ENCODE measurements around the gene RAB44. TPM values are rescaled to one million over a fixed set of nuclear protein-coding genes. Genes with fewer than 3 reads are reported as not detected.

The RAB44 gene
- total and polyA plus RNA-seq, 2 of the 13 experiments (the other 11 are each of a cell fraction or from before 2014, with no cell fraction given) = not detected

DNA sequence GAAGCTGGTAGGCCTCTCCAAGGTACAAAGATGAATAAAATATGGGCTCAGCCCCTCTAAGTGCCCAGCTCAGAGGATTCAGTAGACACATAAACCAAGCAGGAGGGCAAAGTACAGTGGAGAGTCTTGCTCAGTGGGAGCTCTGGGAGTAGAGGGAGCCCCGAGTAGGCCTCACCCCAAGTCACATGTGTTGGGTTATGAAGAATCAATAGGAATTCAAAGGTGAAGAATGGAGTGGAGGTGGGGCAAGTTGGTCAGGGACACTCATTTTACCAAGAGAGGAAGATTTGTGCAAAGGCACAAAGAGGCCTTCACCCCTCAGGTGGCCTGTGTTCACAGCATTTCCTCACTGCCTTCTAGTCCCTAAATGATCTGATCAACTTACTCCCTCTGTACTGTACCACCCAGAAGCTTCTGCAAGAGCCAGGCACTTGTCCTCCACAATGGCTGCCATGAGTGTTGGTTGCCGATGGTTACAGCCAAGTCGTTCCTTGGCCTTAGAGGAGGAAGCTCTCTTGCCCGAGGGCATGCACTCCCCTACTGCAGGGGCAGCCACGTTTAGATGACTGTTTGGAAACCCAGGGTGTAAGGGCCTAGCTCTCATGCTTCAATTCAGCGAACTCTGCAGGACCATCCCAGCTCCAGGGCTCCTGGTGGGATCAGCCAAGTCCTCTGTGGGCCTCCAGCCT lies 25.8 kb upstream of the RAB44 start (continued):
- TF ChIP-seq, protein P1, sequence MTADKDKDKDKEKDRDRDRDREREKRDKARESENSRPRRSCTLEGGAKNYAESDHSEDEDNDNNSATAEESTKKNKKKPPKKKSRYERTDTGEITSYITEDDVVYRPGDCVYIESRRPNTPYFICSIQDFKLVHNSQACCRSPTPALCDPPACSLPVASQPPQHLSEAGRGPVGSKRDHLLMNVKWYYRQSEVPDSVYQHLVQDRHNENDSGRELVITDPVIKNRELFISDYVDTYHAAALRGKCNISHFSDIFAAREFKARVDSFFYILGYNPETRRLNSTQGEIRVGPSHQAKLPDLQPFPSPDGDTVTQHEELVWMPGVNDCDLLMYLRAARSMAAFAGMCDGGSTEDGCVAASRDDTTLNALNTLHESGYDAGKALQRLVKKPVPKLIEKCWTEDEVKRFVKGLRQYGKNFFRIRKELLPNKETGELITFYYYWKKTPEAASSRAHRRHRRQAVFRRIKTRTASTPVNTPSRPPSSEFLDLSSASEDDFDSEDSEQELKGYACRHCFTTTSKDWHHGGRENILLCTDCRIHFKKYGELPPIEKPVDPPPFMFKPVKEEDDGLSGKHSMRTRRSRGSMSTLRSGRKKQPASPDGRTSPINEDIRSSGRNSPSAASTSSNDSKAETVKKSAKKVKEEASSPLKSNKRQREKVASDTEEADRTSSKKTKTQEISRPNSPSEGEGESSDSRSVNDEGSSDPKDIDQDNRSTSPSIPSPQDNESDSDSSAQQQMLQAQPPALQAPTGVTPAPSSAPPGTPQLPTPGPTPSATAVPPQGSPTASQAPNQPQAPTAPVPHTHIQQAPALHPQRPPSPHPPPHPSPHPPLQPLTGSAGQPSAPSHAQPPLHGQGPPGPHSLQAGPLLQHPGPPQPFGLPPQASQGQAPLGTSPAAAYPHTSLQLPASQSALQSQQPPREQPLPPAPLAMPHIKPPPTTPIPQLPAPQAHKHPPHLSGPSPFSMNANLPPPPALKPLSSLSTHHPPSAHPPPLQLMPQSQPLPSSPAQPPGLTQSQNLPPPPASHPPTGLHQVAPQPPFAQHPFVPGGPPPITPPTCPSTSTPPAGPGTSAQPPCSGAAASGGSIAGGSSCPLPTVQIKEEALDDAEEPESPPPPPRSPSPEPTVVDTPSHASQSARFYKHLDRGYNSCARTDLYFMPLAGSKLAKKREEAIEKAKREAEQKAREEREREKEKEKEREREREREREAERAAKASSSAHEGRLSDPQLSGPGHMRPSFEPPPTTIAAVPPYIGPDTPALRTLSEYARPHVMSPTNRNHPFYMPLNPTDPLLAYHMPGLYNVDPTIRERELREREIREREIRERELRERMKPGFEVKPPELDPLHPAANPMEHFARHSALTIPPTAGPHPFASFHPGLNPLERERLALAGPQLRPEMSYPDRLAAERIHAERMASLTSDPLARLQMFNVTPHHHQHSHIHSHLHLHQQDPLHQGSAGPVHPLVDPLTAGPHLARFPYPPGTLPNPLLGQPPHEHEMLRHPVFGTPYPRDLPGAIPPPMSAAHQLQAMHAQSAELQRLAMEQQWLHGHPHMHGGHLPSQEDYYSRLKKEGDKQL (CRISPR knock-in tag; IDR thresholded peaks at IDR 0.05; ENCODE audit: low read depth) = no peak
- TF ChIP-seq CBX1 (IDR thresholded peaks at IDR 0.05; ENCODE audit: low read depth) (no peak), ZNF570 (CRISPR knock-in tag; IDR thresholded peaks at IDR 0.05; ENCODE audit: borderline replicate concordance) (no peak), NFIB (CRISPR knock-in tag; IDR thresholded peaks at IDR 0.05; ENCODE audit: borderline replicate concordance) (no peak), ZFP1 (CRISPR knock-in tag; IDR thresholded peaks at IDR 0.05) (no peak), SP5 (CRISPR knock-in tag; IDR thresholded peaks at IDR 0.05; ENCODE audit: borderline replicate concordance, low read depth) (no peak), ZNF296 (CRISPR knock-in tag; conservative IDR thresholded peaks at IDR 0.05) (0 out of 2 replicates have a peak, but pooled peaks have one; percentile 47), ZFP37 (CRISPR knock-in tag; IDR thresholded peaks at IDR 0.05; ENCODE audit: borderline replicate concordance) (no peak), TGIF2 (CRISPR knock-in tag; IDR thresholded peaks at IDR 0.05) (no peak), ZNF616 (CRISPR knock-in tag; IDR thresholded peaks at IDR 0.05; ENCODE audit: low read depth) (0 out of 2 replicates have a peak, but pooled peaks have one; percentile 50), ZSCAN30 (CRISPR knock-in tag; IDR thresholded peaks at IDR 0.05) (no peak), ZNF225 (CRISPR knock-in tag; IDR thresholded peaks at IDR 0.05) (peak; percentile 54; the same call in 1 of the 2 replicates), ZNF749 (CRISPR knock-in tag; IDR thresholded peaks at IDR 0.05; ENCODE audit: borderline replicate concordance) (no peak)
- TF ChIP-seq, protein P2, sequence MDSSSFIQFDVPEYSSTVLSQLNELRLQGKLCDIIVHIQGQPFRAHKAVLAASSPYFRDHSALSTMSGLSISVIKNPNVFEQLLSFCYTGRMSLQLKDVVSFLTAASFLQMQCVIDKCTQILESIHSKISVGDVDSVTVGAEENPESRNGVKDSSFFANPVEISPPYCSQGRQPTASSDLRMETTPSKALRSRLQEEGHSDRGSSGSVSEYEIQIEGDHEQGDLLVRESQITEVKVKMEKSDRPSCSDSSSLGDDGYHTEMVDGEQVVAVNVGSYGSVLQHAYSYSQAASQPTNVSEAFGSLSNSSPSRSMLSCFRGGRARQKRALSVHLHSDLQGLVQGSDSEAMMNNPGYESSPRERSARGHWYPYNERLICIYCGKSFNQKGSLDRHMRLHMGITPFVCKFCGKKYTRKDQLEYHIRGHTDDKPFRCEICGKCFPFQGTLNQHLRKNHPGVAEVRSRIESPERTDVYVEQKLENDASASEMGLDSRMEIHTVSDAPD (CRISPR knock-in tag; IDR thresholded peaks at IDR 0.05) = no peak
- TF ChIP-seq, protein P3, sequence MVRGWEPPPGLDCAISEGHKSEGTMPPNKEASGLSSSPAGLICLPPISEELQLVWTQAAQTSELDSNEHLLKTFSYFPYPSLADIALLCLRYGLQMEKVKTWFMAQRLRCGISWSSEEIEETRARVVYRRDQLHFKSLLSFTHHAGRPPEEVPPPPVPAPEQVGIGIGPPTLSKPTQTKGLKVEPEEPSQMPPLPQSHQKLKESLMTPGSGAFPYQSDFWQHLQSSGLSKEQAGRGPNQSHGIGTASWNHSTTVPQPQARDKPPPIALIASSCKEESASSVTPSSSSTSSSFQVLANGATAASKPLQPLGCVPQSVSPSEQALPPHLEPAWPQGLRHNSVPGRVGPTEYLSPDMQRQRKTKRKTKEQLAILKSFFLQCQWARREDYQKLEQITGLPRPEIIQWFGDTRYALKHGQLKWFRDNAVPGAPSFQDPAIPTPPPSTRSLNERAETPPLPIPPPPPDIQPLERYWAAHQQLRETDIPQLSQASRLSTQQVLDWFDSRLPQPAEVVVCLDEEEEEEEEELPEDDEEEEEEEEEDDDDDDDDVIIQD (CRISPR knock-in tag; IDR thresholded peaks at IDR 0.05; ENCODE audit: low read depth) = no peak
- TF ChIP-seq, protein P4, sequence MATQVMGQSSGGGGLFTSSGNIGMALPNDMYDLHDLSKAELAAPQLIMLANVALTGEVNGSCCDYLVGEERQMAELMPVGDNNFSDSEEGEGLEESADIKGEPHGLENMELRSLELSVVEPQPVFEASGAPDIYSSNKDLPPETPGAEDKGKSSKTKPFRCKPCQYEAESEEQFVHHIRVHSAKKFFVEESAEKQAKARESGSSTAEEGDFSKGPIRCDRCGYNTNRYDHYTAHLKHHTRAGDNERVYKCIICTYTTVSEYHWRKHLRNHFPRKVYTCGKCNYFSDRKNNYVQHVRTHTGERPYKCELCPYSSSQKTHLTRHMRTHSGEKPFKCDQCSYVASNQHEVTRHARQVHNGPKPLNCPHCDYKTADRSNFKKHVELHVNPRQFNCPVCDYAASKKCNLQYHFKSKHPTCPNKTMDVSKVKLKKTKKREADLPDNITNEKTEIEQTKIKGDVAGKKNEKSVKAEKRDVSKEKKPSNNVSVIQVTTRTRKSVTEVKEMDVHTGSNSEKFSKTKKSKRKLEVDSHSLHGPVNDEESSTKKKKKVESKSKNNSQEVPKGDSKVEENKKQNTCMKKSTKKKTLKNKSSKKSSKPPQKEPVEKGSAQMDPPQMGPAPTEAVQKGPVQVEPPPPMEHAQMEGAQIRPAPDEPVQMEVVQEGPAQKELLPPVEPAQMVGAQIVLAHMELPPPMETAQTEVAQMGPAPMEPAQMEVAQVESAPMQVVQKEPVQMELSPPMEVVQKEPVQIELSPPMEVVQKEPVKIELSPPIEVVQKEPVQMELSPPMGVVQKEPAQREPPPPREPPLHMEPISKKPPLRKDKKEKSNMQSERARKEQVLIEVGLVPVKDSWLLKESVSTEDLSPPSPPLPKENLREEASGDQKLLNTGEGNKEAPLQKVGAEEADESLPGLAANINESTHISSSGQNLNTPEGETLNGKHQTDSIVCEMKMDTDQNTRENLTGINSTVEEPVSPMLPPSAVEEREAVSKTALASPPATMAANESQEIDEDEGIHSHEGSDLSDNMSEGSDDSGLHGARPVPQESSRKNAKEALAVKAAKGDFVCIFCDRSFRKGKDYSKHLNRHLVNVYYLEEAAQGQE (IDR thresholded peaks at IDR 0.05; ENCODE audit: borderline replicate concordance in 1 of 2, low read depth in 1 of 2, low read length in 2 of 2) = no peak
